ENCODE results near the gene HDAC4. TPM values are rescaled to one million over a fixed set of nuclear protein-coding genes. Genes with fewer than 3 reads are reported as not detected.

The HDAC4 gene
- polyA plus RNA-seq, 1 donor (not counting 4 experiments of a cell fraction or from before 2014, with no cell fraction given): 2.9 TPM

- H3K9me3 ChIP-seq (ENCODE audit: control insufficient read depth, low read depth, low read length): no peaks in the 10 kb centered on the region
- no peak overlapping the region for H3K27ac ChIP-seq (ENCODE audit: control insufficient read depth, insufficient read depth, low read length)
- H3K9me1 ChIP-seq (ENCODE audit: control insufficient read depth, extremely low read depth, insufficient read depth, low read length): no peaks in the 10 kb centered on the region
- FAIRE-seq (no peak), DNase-seq (ENCODE audit: low read depth, low spot score) (no peak)
- no peak overlapping the region for H3K4me3 ChIP-seq (ENCODE audit: control insufficient read depth in 2 of 3, extremely low read depth in 1 of 3, insufficient read depth in 2 of 3, low read depth in 1 of 3, low read length in 3 of 3)
- H3K27me3 ChIP-seq (ENCODE audit: control insufficient read depth, extremely low read depth, insufficient read depth, low read length): no peaks in the 10 kb centered on the region
- H3K36me3 ChIP-seq (ENCODE audit: control insufficient read depth in 2 of 2, extremely low read depth in 1 of 2, insufficient read depth in 2 of 2, low read length in 2 of 2): peaks cover 0 to 4% of the 10 kb centered on the region in 2 experiments
- dilution Hi-C loops (cut with MboI; ENCODE audit: extremely low pct_ligation_motif_present, low sequenced_read_pairs): no loop called here
- no peaks in the 10 kb centered on the region for H3K79me2 ChIP-seq (ENCODE audit: control insufficient read depth, insufficient read depth, low read length)
- no peaks in the 10 kb centered on the region for H3K4me1 ChIP-seq (ENCODE audit: control insufficient read depth, extremely low read depth, insufficient read depth, low read length)
- no peak overlapping the region for H3K9ac ChIP-seq (ENCODE audit: control insufficient read depth, extremely low read depth, insufficient read depth, low read length)
- H2AFZ ChIP-seq (ENCODE audit: control insufficient read depth, low read length): no peak overlapping the region
- H4K20me1 ChIP-seq (ENCODE audit: control insufficient read depth, extremely low read depth, insufficient read depth, low read length): peaks cover 3% of the 10 kb centered on the region
- no peak for TF ChIP-seq CTCF (optimal IDR thresholded peaks at IDR 0.05 in 1 of 3, IDR thresholded peaks at IDR 0.05 in 1 of 3, conservative IDR thresholded peaks at IDR 0.05 in 1 of 3; ENCODE audit: extremely low read depth in 1 of 3, insufficient read depth in 2 of 3, low read length in 3 of 3)
- TF ChIP-seq EZH2 (IDR thresholded peaks at IDR 0.05; ENCODE audit: low read length): no peak
- no peak overlapping the region for H3K4me2 ChIP-seq (ENCODE audit: control insufficient read depth, extremely low read depth, insufficient read depth, low read depth, low read length)
Measured at GRCh38 chr2:239378918-239379640, 21.7 kb downstream of the HDAC4 start.

GRCh38 chr2:239378021-239378917 lies 22.6 kb downstream of the HDAC4 start:
- H3K4me2 ChIP-seq (ENCODE audit: control insufficient read depth, extremely low read depth, insufficient read depth, low read depth, low read length): no peak overlapping the region
- H3K36me3 ChIP-seq (ENCODE audit: control insufficient read depth in 2 of 2, extremely low read depth in 1 of 2, insufficient read depth in 2 of 2, low read length in 2 of 2): peaks cover 0 to 4% of the 10 kb centered on the region in 2 experiments
- no peak for TF ChIP-seq EZH2 (IDR thresholded peaks at IDR 0.05; ENCODE audit: low read length)
- no peak for TF ChIP-seq CTCF (optimal IDR thresholded peaks at IDR 0.05 in 1 of 3, IDR thresholded peaks at IDR 0.05 in 1 of 3, conservative IDR thresholded peaks at IDR 0.05 in 1 of 3; ENCODE audit: extremely low read depth in 1 of 3, insufficient read depth in 2 of 3, low read length in 3 of 3)
- H3K4me1 ChIP-seq (ENCODE audit: control insufficient read depth, extremely low read depth, insufficient read depth, low read length): no peaks in the 10 kb centered on the region
- no peak overlapping the region for H3K27ac ChIP-seq (ENCODE audit: control insufficient read depth, insufficient read depth, low read length)
- no peaks in the 10 kb centered on the region for H3K9me1 ChIP-seq (ENCODE audit: control insufficient read depth, extremely low read depth, insufficient read depth, low read length)
- H3K9me3 ChIP-seq (ENCODE audit: control insufficient read depth, low read depth, low read length): no peaks in the 10 kb centered on the region
- H4K20me1 ChIP-seq (ENCODE audit: control insufficient read depth, extremely low read depth, insufficient read depth, low read length): peaks cover 3% of the 10 kb centered on the region
- no peak overlapping the region for H3K4me3 ChIP-seq (ENCODE audit: control insufficient read depth in 2 of 3, extremely low read depth in 1 of 3, insufficient read depth in 2 of 3, low read depth in 1 of 3, low read length in 3 of 3)
- H3K79me2 ChIP-seq (ENCODE audit: control insufficient read depth, insufficient read depth, low read length): no peaks in the 10 kb centered on the region
- H3K27me3 ChIP-seq (ENCODE audit: control insufficient read depth, extremely low read depth, insufficient read depth, low read length): no peaks in the 10 kb centered on the region
- FAIRE-seq: no peak
- DNase-seq (ENCODE audit: low read depth, low spot score): no peak
- dilution Hi-C loops (cut with MboI; ENCODE audit: extremely low pct_ligation_motif_present, low sequenced_read_pairs): no loop called here
- no peak overlapping the region for H2AFZ ChIP-seq (ENCODE audit: control insufficient read depth, low read length)
- no peak overlapping the region for H3K9ac ChIP-seq (ENCODE audit: control insufficient read depth, extremely low read depth, insufficient read depth, low read length)
